Tibial nerve (tissue), 4 donors: ENCODE results near the gene CMIP.
"Not testable (repeated sequence)": the region's sequence is repeated elsewhere in the genome, so short reads cannot be mapped to it uniquely, and the experiment has no call there.

Source experiments
- EP300 ChIP-seq, 2 donors: sonication (generic); formaldehyde crosslinking; IDR thresholded peaks; one replicate each; pipeline ENCODE4 v1.6.1; 2017; ENCODE audit warnings: antibody characterized with exemption in 2 of 2, mild to moderate bottlenecking in 1 of 2
- POLR2A ChIP-seq, 2 donors: fragments of 450-650 bp; IDR thresholded peaks; one replicate each; pipeline ENCODE4 v1.6.1; 2017; ENCODE audit warnings: antibody characterized with exemption in 2 of 2, mild to moderate bottlenecking in 2 of 2, moderate library complexity in 2 of 2
- TF ChIP-seq, protein P1 (sequence below), 5 experiments: fragments of 200-600 bp in 3 of 5; fragments of 450-650 bp in 2 of 5; sonication (generic) in 3 of 5; IDR thresholded peaks; one replicate each; pipeline ENCODE4 v1.5.1; 2016 to 2019; ENCODE audit warnings: antibody characterized with exemption in 5 of 5, mild to moderate bottlenecking in 3 of 5, moderate library complexity in 2 of 5

DNA sequence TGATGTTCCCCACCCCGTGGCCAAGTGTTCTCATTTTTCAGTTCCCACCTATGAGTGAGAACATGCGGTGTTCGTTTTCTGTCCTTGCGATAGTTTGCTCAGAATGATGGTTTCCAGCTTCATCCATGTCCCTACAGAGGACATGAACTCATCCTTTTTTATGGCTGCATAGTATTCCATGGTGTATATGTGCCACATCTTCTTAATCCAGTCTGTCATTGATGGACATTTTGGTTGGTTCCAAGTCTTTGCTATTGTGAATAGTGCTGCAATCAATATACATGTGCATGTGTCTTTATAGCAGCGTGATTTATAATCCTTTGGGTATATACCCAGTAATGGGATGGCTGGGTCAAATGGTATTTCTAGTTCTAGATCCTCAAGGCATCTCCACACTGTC is 244.2 kb downstream of the CMIP start:
- not testable (repeated sequence) for TF ChIP-seq POLR2A, EP300 (IDR thresholded peaks at IDR 0.05)
- TF ChIP-seq, protein P1, sequence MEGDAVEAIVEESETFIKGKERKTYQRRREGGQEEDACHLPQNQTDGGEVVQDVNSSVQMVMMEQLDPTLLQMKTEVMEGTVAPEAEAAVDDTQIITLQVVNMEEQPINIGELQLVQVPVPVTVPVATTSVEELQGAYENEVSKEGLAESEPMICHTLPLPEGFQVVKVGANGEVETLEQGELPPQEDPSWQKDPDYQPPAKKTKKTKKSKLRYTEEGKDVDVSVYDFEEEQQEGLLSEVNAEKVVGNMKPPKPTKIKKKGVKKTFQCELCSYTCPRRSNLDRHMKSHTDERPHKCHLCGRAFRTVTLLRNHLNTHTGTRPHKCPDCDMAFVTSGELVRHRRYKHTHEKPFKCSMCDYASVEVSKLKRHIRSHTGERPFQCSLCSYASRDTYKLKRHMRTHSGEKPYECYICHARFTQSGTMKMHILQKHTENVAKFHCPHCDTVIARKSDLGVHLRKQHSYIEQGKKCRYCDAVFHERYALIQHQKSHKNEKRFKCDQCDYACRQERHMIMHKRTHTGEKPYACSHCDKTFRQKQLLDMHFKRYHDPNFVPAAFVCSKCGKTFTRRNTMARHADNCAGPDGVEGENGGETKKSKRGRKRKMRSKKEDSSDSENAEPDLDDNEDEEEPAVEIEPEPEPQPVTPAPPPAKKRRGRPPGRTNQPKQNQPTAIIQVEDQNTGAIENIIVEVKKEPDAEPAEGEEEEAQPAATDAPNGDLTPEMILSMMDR (IDR thresholded peaks at IDR 0.05) = not testable (repeated sequence)
